Amniotic epithelial cell (primary cell): ENCODE data around the gene PIN1.

Experiments used
- DNase-seq: peaks from one replicate; pipeline ENCODE4 v3.0.0-alpha.2; 2010; ENCODE audit warnings: low read depth

PIN1 gene

GRCh38 chr19:9891609-9892373, 56.7 kb downstream of the PIN1 start:
- no peak for DNase-seq
